Testis (tissue), 3 donors: ENCODE measurements around the gene PLEKHN1. TPM values are rescaled to one million over a fixed set of nuclear protein-coding genes. Genes with fewer than 3 reads are reported as not detected.
A peak's percentile ranks its signal among the peaks of the same experiment; 100 is the strongest.

Experiments used
- DNase-seq: peaks from one replicate; pipeline ENCODE4 v3.0.0-alpha.2; 2019
- H3K27ac ChIP-seq, 2 donors: fragments of 200-600 bp; sonication (generic); one replicate each; pipeline ENCODE4 v1.5.1; 2019
- H3K27me3 ChIP-seq: fragments of 200-600 bp; sonication (generic); one replicate; pipeline ENCODE4 v1.5.1; 2019
- H3K36me3 ChIP-seq: fragments of 200-600 bp; sonication (generic); one replicate; pipeline ENCODE4 v1.5.1; 2017; ENCODE audit warnings: low read depth; ENCODE audit errors: missing control alignments
- H3K4me1 ChIP-seq: fragments of 200-600 bp; sonication (generic); one replicate; pipeline ENCODE4 v1.5.1; 2019
- H3K4me3 ChIP-seq, 2 donors: fragments of 200-600 bp; sonication (generic); one replicate each; pipeline ENCODE4 v1.5.1; 2017 to 2019
- H3K9me3 ChIP-seq: fragments of 200-600 bp; sonication (generic); one replicate; pipeline ENCODE4 v1.5.1; 2017
- POLR2A ChIP-seq: fragments of 450-650 bp; IDR thresholded peaks from one replicate; pipeline ENCODE4 v1.6.1; 2017; ENCODE audit warnings: antibody characterized with exemption, mild to moderate bottlenecking, moderate library complexity
- WGBS, 2 donors: methylation state at CpG; one replicate each; pipeline ENCODE4 v1.1.5; 2018; 5-methylcytosine and 5-hydroxymethylcytosine counted together
- intact Hi-C: fragments of 100-400 bp; cut with DNase I; formaldehyde crosslinking; loops from one replicate; pipeline ENCODE4 v1.15.1; 2023; ENCODE audit warnings: low total_unique reads
- polyA plus RNA-seq: library from polyadenylated mRNA; stranded (reverse); fragments of 350-450 nt; fragmentation: Illumina TruSeq; extraction: RNeasy Lipid Tissue Mini Kit (QIAGEN cat#74804); gene quantifications from one replicate; pipeline ENCODE4 v1.2.3, GENCODE V29; 2014; ENCODE audit warnings: low read depth, low replicate concordance; ENCODE audit not compliant: insufficient read depth
- total RNA-seq, 2 donors: library from RNA; depleted of rRNA; stranded (reverse); fragments of >200 nt; gene quantifications; one replicate each; pipeline ENCODE4 v1.2.3, GENCODE V29; 2016
- TF ChIP-seq, protein P1 (sequence below), 3 experiments: fragments of 450-650 bp in 2 of 3; fragments of 200-600 bp in 1 of 3; sonication (generic) in 1 of 3; IDR thresholded peaks; one replicate each; pipeline ENCODE4 v1.5.1; 2016 to 2019; ENCODE audit warnings: antibody characterized with exemption in 3 of 3, mild to moderate bottlenecking in 2 of 3, moderate library complexity in 1 of 3

The PLEKHN1 gene
- total and polyA plus RNA-seq, 3 donors from 2014 or later: 0.21 to 0.56 (median 0.47) TPM

GRCh38 chr1:955474-955873 is 10.8 kb upstream of the PLEKHN1 start:
- H3K4me1 ChIP-seq: peaks cover 13% of the 10 kb centered on the region
- intact Hi-C loops: no loop called here
- DNase-seq: no peak
- H3K36me3 ChIP-seq: no peaks in the 10 kb centered on the region
- H3K27ac ChIP-seq: no peak overlapping the region
- no peak for TF ChIP-seq POLR2A
- TF ChIP-seq, protein P1, sequence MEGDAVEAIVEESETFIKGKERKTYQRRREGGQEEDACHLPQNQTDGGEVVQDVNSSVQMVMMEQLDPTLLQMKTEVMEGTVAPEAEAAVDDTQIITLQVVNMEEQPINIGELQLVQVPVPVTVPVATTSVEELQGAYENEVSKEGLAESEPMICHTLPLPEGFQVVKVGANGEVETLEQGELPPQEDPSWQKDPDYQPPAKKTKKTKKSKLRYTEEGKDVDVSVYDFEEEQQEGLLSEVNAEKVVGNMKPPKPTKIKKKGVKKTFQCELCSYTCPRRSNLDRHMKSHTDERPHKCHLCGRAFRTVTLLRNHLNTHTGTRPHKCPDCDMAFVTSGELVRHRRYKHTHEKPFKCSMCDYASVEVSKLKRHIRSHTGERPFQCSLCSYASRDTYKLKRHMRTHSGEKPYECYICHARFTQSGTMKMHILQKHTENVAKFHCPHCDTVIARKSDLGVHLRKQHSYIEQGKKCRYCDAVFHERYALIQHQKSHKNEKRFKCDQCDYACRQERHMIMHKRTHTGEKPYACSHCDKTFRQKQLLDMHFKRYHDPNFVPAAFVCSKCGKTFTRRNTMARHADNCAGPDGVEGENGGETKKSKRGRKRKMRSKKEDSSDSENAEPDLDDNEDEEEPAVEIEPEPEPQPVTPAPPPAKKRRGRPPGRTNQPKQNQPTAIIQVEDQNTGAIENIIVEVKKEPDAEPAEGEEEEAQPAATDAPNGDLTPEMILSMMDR (IDR thresholded peaks at IDR 0.05): no peak
- no peak overlapping the region for H3K4me3 ChIP-seq
- no peaks in the 10 kb centered on the region for H3K27me3 ChIP-seq
- no peaks in the 10 kb centered on the region for H3K9me3 ChIP-seq
- 85 to 92% methylated on average over 6 of the region's 6 CpGs for WGBS, 2 donors

- no peaks in the 10 kb centered on the region for H3K36me3 ChIP-seq
- intact Hi-C loops: no loop called here
- TF ChIP-seq POLR2A: no peak
- TF ChIP-seq, protein P1 (IDR thresholded peaks at IDR 0.05): no peak
- H3K4me3 ChIP-seq: no peak overlapping the region
- H3K9me3 ChIP-seq: no peaks in the 10 kb centered on the region
- 93 to 96% methylated on average over 11 of the region's 11 CpGs for WGBS, 2 donors
- no peaks in the 10 kb centered on the region for H3K27me3 ChIP-seq
- no peak for DNase-seq
- no peak overlapping the region for H3K27ac ChIP-seq
- peaks cover 13% of the 10 kb centered on the region for H3K4me1 ChIP-seq
These were observed 9.6 kb upstream of the PLEKHN1 start for GRCh38 chr1:956636-957035.

DNA sequence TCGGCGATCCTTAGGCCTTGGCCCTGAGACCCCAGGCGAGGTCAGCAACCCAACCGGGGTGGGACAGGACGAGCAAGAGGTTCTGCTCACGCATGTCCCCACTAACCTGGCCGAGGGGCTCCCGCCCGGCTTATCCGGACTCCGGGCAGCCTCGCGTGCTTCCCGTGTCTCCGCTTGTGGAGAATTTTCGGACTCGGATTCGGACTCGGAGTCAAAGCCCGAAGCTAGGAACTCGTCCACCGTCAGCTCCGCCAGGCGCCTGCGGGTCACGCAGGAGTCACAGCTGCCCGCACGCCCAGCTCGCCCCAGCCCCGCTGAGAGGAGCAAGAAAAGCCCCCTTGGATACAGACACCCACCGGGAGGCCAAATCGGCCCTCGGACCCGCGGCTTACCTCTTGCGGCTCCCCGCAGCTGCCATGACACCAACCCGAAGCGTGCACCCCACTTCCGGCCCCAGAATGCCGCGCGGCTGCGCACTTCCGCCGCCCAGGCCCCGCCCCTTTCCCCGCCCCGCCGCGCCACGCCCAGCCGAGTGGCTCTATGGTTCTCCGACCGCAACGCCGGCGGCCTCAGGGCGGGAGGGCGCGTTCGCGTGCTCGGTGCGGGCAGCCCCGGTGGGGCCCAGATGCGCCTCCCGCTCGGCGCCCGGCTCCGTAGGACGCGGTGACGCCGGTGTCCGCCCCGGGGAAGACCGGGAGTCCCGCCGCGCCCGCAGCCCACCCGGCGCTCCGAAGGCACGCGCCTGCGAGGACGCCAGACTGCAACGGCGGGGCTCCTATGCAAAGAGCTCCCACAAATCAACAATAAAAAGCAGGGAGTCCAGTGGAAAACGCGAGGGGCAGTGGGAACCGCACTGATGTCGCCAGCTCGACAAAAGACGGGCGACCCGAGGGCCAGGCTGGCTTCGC is 7.2 kb upstream of the PLEKHN1 start, which contains the start of gene NOC2L:
Gene NOC2L (minus strand): TSS at position 434 of the 908 bp plus-strand sequence. CDS start 16 bp downstream, at position 418.
- H3K9me3 ChIP-seq: no peaks in the 10 kb centered on the region
- intact Hi-C loops: no loop called here
- H3K4me3 ChIP-seq: peak within 1 kb of the TSS; percentile 98
- H3K27me3 ChIP-seq: no peaks in the 10 kb centered on the region
- peak; percentile 95 for DNase-seq
- no peaks in the 10 kb centered on the region for H3K36me3 ChIP-seq
- WGBS, 2 donors: 0 to 10% methylated on average over 17 to 71 of the region's 101 CpGs
- TF ChIP-seq POLR2A: no peak
- TF ChIP-seq, protein P1 (IDR thresholded peaks at IDR 0.05): no peak
- H3K27ac ChIP-seq: peak within 1 kb of the TSS in 1 of 2 donors; percentile 24
- H3K4me1 ChIP-seq: peaks cover 13% of the 10 kb centered on the region

DNA sequence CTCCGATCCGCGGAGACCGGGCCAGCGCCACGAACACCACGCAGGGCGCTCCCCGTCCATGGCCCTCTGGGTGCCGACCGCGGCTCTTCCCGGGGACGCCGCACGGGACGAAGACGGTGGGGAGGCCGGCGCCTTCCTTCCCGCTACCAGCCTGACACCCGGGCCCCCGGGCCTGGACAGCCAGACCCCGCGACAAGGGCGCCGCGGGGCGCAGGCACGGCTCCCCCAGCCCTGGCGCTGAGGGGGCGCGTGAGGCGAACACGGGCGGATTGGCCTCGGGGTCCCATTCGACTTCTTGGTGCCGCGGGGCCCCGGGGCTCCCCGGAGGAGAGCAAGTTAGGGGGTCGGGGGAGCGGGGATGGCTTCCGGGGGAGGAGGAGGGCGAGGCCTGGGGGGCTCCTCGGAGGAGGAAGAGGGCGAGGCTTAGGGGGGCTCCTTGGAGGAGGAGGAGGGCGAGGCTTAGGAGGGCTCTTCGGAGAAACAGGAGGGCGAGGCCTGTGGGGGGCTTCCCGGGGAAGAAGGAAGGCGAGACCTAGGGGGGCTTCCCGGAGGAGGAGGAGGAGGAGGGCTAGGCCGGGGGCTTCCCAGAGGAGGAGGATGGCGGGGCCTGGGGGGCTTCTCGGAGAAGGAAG is 6.4 kb upstream of the PLEKHN1 start:
- Histone ChIP-seq H3K4me1 (peaks cover 13% of the 10 kb centered on the region), H3K27me3 (no peaks in the 10 kb centered on the region), H3K9me3 (no peaks in the 10 kb centered on the region), H3K36me3 (no peaks in the 10 kb centered on the region), H3K4me3 (peak overlapping the region; percentile 98), H3K27ac (peak overlapping the region in 1 of 2 donors; percentile 24)
- TF ChIP-seq, protein P1 (IDR thresholded peaks at IDR 0.05): no peak
- TF ChIP-seq POLR2A: no peak
- no peak for DNase-seq
- intact Hi-C loops: no loop called here
- 11 to 17% methylated on average over 26 to 35 of the region's 57 CpGs for WGBS, 2 donors
